Left ventricle myocardium inferior (tissue), 1 donor: ENCODE measurements around the gene NFKBIE. TPM values are rescaled to one million over a fixed set of nuclear protein-coding genes. Genes with fewer than 3 reads are reported as not detected.

Experiments
- DNase-seq: peaks from one replicate; pipeline ENCODE4 v3.0.0-alpha.2; 2020
- H3K27ac ChIP-seq: fragments of 200-600 bp; replicated peaks from 2 replicates; pipeline ENCODE4 v1.8.0; 2021
- H3K27me3 ChIP-seq: fragments of 200-600 bp; 2 replicates; pipeline ENCODE4 v1.8.0; 2021; ENCODE audit warnings: low read depth
- H3K36me3 ChIP-seq: fragments of 200-600 bp; 2 replicates; pipeline ENCODE4 v1.8.0; 2021
- H3K4me1 ChIP-seq: fragments of 200-600 bp; 2 replicates; pipeline ENCODE4 v1.8.0; 2021
- H3K4me3 ChIP-seq: fragments of 200-600 bp; 2 replicates; pipeline ENCODE4 v1.8.0; 2021; ENCODE audit warnings: mild to moderate bottlenecking, moderate library complexity
- H3K9me3 ChIP-seq: fragments of 200-600 bp; replicated peaks from 2 replicates; pipeline ENCODE4 v1.8.0; 2021
- intact Hi-C: fragments of 100-400 bp; cut with micrococcal nuclease; formaldehyde crosslinking; loops from one replicate; pipeline ENCODE4 v1.11.0; 2022
- total RNA-seq: library from RNA; stranded (reverse); fragmentation: NEBNext Ultra II Directional; extraction: Animal tissue kit (Norgen Biotek cat#: 25700); gene quantifications from one replicate; pipeline ENCODE4 v1.2.1, GENCODE V29; 2021
- TF ChIP-seq, protein P1 (sequence below): fragments of 200-600 bp; IDR thresholded peaks from 2 replicates; pipeline ENCODE4 v1.8.0; 2021; ENCODE audit warnings: antibody characterized with exemption, mild to moderate bottlenecking, borderline replicate concordance
- donor health status: DM: no; HTN: yes; CAD: no; lungs with severe emphysema.

NFKBIE gene
- total RNA-seq, 1 donor from 2014 or later = 2.1 TPM

DNA sequence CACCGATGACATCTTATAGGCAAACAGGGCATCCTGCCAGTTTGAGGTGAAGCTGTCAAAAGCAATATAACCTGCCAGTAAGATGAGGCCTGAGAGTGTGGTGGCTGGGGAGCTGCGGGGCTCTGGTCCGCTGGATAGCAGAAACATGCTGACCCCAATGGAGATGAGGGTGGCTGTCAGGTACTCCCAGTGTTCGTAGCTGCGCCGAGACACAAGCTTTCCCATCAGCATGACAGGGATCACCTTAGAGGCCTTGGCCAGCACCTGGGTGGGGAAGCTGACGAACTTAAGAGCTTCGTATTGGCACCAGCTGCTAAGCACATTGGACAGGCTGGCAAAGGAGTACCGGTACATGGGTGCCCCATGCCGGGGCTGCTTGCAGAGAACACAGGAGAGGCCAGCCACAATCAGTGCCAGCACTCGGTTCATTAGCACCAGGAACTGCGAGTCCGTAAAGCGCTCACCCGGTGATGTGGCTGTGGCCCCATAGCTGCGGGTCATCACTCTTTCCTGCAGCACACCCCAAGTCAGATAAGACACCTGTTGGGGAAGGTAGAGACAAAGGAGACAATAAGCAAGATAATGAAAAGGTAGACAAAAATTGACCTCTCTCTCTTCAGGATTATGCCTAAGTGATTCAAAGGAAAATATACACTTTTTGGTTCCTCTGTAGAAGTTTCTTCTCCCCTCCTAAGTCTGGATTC is 10.1 kb downstream of the NFKBIE start:
- H3K27ac ChIP-seq = peak overlapping the region; percentile 96
- H3K36me3 ChIP-seq = peaks cover 67% of the 10 kb centered on the region
- H3K4me1 ChIP-seq = peaks cover 75% of the 10 kb centered on the region
- H3K27me3 ChIP-seq = no peaks in the 10 kb centered on the region
- TF ChIP-seq, protein P1, sequence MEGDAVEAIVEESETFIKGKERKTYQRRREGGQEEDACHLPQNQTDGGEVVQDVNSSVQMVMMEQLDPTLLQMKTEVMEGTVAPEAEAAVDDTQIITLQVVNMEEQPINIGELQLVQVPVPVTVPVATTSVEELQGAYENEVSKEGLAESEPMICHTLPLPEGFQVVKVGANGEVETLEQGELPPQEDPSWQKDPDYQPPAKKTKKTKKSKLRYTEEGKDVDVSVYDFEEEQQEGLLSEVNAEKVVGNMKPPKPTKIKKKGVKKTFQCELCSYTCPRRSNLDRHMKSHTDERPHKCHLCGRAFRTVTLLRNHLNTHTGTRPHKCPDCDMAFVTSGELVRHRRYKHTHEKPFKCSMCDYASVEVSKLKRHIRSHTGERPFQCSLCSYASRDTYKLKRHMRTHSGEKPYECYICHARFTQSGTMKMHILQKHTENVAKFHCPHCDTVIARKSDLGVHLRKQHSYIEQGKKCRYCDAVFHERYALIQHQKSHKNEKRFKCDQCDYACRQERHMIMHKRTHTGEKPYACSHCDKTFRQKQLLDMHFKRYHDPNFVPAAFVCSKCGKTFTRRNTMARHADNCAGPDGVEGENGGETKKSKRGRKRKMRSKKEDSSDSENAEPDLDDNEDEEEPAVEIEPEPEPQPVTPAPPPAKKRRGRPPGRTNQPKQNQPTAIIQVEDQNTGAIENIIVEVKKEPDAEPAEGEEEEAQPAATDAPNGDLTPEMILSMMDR = no peak
- no peaks in the 10 kb centered on the region for H3K9me3 ChIP-seq
- intact Hi-C loops = no loop called here
- DNase-seq = no peak
- H3K4me3 ChIP-seq = no peak overlapping the region

DNA sequence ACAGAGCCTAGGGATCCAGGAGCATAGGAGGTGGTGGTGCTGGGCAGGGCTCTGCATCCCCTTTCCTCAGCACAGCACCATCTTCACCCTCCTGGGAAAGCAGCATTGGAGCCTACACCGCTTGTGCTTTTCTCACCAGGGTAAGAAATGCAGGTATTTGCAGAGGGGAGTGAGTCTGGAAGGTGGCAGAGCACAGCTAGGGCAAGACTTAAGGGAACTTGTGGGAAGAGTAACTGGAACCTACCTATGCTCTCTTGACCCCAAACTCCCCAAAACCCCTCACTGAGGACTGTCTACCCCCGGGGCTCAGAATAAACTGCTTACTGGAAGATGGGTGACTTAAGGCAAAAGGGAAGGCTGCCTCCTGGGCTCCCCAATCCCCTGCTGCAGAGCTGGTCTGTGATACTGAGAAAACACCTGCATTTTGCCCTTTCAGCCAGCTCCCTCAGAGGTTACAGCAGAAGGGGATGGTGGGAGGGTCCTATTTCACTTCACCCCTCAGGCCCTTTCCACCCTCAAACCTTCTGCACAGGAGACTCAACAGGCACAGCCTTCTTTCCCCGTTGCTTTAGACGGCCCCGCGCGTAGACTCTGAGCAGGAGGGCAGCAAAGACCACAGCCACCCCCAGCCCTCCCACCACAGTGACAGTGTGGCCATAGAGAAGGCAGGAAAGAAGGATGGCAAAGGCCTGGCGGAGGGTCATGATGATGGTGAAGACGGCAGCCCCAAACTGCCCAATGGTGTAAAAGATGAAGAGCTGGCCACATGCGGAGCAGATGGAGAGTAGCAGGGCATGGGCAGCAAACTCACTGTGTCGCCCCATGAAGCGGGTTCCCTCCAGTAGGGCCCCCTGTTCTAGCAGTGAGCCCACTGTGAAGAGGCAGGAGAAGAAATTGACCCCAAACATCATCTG is 10.9 kb downstream of the NFKBIE start:
- DNase-seq = no peak
- Histone ChIP-seq H3K4me3 (no peak overlapping the region), H3K36me3 (peaks cover 67% of the 10 kb centered on the region), H3K9me3 (no peaks in the 10 kb centered on the region), H3K4me1 (peaks cover 83% of the 10 kb centered on the region), H3K27me3 (no peaks in the 10 kb centered on the region), H3K27ac (peak overlapping the region; percentile 15)
- intact Hi-C loops = no loop called here
- TF ChIP-seq, protein P1 = no peak

DNA sequence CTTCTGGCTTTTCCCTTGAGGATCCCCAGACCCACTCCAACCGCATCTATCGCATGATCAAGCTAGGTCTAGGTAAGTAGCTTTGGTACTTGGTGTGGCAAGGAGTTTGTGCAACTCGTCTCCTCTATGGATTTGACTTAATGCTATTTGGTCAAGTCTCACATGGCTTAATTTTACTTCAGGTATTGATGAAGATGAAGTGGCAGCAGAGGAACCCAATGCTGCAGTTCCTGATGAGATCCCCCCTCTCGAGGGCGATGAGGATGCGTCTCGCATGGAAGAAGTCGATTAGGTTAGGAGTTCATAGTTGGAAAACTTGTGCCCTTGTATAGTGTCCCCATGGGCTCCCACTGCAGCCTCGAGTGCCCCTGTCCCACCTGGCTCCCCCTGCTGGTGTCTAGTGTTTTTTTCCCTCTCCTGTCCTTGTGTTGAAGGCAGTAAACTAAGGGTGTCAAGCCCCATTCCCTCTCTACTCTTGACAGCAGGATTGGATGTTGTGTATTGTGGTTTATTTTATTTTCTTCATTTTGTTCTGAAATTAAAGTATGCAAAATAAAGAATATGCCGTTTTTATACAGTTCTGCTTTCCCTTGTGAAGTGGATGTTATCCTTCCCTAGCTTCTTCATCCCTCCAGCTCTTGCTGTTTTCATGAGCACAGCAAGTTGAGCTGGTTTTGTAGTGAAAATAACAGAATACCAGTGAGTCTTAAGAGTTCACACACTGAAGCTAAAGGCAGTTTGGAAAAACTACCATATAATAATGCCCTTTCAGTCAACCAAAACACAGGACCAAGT is 11.8 kb downstream of the NFKBIE start:
- no peaks in the 10 kb centered on the region for H3K9me3 ChIP-seq
- intact Hi-C loops = no loop called here
- no peaks in the 10 kb centered on the region for H3K27me3 ChIP-seq
- H3K27ac ChIP-seq = peak overlapping the region; percentile 15
- H3K36me3 ChIP-seq = peaks cover 76% of the 10 kb centered on the region
- no peak overlapping the region for H3K4me3 ChIP-seq
- no peak for DNase-seq
- TF ChIP-seq, protein P1 = peak; percentile 56
- H3K4me1 ChIP-seq = peaks cover 92% of the 10 kb centered on the region

DNA sequence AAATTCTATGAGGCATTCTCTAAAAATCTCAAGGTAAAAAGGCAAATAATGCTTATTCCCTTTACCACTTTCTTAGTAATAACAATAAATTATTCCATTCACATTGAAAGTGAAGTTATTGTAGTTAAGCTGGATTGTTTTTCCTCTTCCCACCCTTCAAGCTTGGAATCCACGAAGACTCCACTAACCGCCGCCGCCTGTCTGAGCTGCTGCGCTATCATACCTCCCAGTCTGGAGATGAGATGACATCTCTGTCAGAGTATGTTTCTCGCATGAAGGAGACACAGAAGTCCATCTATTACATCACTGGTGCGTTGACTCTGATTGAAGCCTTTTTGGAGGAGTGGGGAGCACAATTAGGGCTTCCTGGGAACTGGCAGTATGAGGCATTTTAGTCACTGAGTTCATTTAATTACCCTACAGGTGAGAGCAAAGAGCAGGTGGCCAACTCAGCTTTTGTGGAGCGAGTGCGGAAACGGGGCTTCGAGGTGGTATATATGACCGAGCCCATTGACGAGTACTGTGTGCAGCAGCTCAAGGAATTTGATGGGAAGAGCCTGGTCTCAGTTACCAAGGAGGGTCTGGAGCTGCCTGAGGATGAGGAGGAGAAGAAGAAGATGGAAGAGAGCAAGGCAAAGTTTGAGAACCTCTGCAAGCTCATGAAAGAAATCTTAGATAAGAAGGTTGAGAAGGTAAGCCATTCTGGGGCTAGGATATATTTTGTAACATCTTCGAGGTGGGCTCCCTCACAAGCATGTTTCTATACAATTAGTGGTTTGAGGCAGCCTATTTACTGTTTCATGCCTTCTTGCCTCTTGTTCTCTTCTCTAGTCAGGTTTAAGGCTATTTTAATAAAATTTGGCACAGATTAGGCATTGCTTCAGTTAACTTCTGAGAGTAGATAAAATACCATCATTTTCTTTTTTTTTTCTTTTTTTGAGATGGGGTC is 13.5 kb downstream of the NFKBIE start:
- no peak overlapping the region for H3K27ac ChIP-seq
- no peaks in the 10 kb centered on the region for H3K9me3 ChIP-seq
- TF ChIP-seq, protein P1 = no peak
- intact Hi-C loops = no loop called here
- H3K36me3 ChIP-seq = peaks cover 82% of the 10 kb centered on the region
- DNase-seq = no peak
- no peaks in the 10 kb centered on the region for H3K27me3 ChIP-seq
- no peak overlapping the region for H3K4me3 ChIP-seq
- H3K4me1 ChIP-seq = peaks cover 95% of the 10 kb centered on the region
